ENCODE results near the gene HHIPL1.

- TF ChIP-seq FOXP2 (optimal IDR thresholded peaks at IDR 0.05; ENCODE audit: control extremely low read depth, extremely low read length, insufficient read depth): no peak
- no peak for TF ChIP-seq POLR2AphosphoS5 (IDR thresholded peaks at IDR 0.05; ENCODE audit: borderline replicate concordance, low read depth, low read length)
- no peak for TF ChIP-seq EZH2 (IDR thresholded peaks at IDR 0.05)
These were observed 42.0 kb upstream of the HHIPL1 start for GRCh38 chr14:99602788-99603415.
